IPS DF 4.7 (cell line): ENCODE measurements around the gene NFIC.
A peak's percentile ranks its signal among the peaks of the same experiment; 100 is the strongest.
"Not testable (repeated sequence)": the region's sequence is repeated elsewhere in the genome, so short reads cannot be mapped to it uniquely, and the experiment has no call there.

Experiments used
- DNase-seq: peaks from one replicate; pipeline ENCODE4 v3.0.0-alpha.2; 2013; ENCODE audit warnings: low spot score; ENCODE audit errors: extremely low read depth

The NFIC gene

DNA sequence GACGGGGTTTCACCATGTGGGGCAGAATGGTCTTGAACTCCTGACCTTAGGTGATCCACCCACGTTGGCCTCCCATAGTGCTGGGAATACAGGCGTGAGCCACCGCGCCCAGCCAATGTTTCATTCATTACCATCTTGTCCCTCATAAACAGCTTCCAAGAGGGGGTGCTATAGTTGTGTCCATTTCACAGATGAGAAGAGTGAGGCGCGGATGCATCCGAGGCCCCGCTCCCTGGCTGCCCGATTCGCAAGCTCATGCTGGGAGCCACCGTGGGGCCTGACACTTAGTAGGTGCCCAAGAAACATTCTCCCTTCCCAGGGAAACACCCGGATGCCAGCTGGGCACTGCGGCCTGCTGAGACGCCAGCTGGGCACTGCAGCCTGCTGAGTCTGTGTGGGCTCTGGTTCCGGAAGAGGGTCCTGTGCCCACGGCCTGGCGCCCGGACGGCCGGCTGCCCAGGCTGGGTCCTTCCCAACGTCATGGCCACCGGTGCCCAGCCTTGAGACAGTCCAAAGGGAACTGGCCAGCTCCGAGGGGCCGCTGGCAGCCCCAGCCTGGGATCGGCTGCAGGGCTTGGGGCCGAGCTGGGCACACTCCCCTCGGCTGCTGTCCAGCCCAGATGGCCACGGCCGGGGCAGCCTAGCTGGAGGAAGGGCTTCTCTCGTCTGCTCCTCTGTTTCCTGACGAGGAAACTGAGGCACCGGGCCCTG lies 54.7 kb downstream of the NFIC start:
- no peak for DNase-seq

DNA sequence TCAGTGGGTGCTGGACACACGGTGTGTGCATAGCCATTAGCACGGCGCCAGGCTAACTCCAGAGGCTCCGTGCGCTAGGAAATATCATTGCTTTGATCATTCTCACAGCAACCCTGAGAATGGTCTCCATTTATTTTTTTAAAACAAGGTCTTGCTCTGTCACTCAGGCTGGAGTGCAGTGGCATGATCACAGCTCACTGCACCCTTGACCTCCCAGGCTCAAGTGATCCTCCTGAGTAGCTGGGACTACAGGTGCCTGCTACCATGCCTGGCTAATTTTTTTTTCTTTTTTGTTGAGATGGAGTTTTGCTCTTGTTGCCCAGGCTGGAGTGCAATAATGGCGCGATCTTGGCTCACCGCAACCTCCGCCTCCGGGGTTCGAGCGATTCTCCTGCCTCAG lies 55.3 kb downstream of the NFIC start:
- not testable (repeated sequence) for DNase-seq

GRCh38 chr19:3423183-3423829 lies 56.9 kb downstream of the NFIC start:
- DNase-seq, result no peak

GRCh38 chr19:3426433-3426832 lies 60.0 kb downstream of the NFIC start:
- no peak for DNase-seq

DNA sequence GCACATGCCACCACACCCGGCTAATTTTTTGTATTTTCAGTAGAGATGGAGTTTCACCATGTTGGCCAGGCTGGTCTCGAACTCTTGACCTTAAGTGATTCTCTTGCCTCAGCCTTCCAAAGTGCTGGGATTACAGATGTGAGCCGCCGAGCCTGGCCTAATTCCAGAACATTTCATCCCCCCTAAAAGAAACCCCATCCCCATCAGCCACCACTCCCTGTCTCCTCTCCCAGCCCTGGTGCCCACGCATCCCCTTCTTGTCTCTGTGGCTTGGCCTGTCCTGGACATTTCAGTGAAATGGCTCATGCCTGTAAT lies 63.9 kb downstream of the NFIC start:
- not testable (repeated sequence) for DNase-seq

DNA sequence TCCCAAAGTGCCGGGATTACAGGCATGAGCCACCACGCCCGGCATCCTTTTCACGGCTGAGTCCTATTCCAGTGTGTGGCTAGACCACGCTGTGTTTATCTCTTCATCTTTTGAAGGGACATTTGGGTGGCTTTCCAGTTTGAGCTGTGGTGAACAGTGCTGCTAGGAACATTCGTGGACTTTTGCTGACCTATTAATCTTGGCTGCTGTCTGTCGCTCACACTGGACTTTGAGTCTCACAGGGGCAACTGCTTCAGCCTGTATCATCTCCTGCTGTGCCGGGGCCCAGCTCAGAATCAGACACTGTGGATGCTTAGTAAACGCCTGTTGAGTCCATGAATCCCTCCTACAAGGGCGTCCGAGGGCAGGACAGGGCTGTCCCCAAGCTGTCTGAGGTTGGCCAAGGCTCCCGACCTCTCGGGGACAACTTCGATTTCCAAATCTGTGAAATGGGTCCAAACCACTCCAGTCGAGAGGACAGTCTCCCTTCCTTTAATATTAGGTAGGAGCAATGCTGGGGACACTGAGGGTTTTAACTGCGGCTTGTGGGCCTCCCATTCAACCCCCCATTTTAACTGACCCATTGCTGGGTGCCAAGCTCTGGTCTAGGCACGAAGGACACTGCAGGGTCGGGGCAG lies 65.5 kb downstream of the NFIC start:
- no peak for DNase-seq

GRCh38 chr19:3433313-3433712 lies 66.9 kb downstream of the NFIC start:
- no peak for DNase-seq

GRCh38 chr19:3433805-3434540 lies 67.6 kb downstream of the NFIC start:
- DNase-seq, result no peak

DNA sequence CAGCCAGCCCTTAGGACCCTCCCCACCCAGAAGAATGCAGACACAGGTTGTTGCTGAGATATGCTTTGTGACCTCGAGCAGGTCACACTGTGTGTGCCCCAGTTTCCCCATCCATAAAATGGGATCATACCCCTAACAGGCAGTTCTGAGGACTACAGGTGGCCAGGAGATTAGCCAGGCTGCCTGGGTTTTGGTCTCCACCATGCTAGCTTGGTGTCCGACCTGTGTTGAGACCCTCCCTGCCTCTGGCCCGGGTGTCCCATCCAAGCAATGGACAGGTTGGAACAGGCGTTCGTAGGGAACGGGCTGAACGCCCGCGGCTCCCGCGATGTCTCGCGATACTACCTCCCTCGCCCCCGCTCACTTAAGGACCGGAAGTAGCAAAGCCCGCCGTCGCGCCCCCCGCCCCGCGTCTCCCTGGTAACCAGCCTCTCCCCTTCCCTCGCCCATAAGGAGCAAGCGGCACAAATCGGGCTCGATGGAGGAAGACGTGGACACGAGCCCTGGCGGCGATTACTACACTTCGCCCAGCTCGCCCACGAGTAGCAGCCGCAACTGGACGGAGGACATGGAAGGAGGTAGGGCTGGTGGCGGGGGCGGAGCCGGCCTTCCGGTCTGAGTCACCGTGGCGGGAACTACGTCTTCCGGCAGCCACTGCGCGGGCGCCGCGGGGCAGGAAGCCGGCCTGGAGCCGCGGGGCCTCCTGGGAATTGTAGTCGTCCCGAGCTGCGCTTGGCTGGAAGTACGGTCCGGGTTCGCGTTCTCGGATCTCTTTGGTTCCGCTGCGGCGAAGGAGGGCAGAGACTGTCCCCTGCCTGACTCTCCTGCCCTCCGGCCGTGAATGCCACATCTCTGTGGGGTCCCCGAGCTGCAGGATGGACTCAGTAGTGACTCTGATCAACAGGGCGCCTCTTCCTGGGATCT lies 68.5 kb downstream of the NFIC start:
- DNase-seq, result peak; percentile 76

DNA sequence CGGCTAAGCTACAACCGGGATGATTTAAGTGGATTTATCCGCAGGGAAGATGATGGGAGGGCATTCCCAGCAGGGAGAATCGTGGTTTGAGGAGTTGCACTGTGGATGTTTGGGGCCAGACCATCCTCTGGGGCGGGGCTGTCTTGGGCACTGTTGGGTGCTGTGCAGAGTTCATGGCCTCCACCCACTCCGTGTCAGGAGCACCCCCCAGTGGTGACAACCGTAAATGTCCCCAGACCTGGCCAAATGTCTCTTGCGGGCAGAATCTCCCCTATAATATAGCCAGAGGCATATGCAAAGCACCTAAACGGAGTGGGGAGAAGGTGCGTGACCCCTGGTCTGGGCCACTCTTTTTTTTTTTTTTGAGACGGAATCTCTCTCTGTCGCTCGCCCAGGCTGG lies 73.7 kb downstream of the NFIC start:
- DNase-seq, result no peak

DNA sequence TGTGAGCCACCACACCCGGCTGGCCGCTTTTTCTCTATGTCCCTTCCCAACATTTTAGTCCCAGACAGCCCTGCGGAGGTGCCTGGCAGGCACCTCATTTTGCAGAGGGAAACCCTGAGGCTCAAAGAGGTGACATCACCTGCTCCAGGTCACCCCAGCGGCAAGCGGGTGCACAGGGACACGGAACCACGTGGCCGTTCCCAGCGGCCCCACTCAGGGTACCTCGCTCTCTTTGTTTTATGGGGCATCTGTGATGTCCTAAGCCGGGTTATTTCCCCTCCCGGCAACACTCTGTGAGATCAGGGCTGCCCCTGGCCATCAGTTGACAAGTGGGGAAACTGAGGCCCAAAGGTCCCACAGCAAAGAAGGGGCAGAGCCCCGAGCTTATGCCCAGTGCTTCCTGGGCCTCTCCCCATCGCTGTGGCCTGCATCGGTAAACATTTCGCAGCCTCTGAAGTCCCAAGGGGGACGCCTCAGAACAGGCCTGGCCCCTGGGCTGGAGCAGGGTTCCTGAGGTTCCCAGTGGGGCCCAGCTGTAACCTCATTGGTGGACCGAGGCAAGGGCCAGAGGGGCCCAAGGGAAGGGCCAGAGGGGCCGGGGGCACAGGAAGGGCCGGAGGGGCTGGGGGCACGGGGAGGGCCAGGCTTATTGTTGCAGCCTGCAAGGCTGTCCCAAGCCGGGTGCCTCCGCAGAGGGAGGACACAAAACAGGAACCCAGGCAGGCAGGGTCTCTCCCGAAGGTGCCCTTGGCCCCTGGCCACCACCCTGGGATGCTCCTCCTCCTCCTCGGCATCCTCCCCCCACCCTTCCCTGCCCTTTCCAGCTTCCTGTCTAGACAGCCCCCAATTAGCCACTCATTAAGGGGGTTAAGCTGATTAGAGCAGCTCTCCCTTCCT lies 75.0 kb downstream of the NFIC start:
- DNase-seq, result no peak

- DNase-seq, result no peak
These were observed 75.6 kb downstream of the NFIC start for GRCh38 chr19:3441986-3442329.

- no peak for DNase-seq
These were observed 76.2 kb downstream of the NFIC start for GRCh38 chr19:3442487-3443071.

DNA sequence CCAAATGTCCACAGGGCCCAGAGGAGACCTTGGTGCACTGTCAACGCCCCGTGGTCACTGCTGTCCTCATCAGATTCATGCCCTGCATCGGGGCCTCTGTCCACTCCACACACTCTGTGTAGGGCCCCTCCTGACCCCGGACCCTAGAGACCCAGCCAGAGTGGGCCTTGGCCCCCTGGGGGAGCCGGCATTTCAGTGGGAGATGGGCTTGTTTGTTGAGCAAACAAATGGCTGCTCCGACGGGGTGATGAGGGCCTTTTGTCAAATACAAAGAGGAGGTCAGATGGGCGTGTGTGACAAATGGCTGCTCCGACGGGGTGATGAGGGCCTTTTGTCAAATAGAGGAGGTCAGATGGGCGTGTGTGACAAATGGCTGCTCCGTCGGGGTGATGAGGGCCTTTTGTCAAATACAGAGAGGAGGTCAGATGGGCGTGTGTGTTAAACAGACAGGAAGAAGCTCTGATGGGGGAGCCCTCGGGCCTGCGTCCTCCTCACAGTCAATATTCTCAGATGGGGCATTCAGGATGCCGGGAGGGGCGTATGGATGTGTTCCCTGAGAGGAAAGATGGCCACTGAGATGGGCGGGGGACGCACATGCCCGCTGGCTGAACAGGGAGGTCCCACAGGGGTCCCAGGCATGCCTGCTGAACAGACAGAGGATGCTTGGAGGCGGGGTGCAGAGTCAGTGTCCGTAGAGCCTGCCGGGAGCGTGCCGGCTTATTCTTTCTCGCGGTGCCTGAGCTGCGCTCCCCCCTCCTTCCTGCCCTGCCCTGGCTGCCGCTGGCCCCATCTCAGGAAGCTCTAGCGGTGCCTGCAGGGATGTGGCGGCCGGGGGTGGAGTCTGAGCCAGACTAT lies 77.7 kb downstream of the NFIC start:
- no peak for DNase-seq

DNA sequence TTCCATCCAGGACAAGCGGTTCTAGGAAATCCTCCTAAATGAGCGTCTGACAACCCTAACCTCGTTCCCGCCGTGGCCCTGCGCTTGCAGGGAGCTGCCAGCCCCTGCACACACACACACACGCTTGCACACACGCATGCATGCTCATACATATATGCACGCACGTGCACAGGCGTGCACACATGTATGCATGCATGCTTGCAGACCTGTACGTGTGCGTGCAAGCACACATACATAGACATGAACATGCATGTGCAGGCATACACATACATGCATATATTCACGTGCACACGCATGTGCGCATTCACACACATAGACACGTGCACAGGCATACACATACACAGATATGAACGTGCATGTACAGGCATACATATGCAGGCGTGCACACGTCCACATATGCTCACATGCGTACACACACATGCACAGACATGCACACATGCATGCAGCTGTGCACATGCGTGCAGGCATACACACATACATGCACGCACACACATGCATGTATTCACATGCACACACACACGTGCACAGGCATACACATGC lies 78.4 kb downstream of the NFIC start:
- DNase-seq, result no peak

DNA sequence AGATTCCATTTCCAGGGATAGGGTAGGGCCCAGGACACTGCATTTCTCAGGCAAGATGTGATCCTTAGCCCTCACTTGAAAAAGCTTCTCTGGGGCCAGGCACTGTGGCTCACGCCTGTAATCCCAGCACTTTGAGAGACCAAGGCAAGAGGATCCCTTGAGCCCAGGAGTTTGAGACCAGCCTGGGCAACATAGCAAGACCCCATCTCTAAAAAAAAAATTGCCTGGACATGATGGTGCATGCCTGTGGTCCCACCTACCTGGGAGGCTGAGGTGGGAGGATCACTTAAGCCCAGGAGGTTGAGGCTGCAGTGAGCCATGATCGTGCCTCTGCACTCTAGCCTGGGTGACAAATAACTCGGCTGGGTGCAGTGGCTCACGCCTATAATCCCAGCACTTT lies 80.3 kb downstream of the NFIC start:
- DNase-seq, result not testable (repeated sequence)

- no peak for DNase-seq
These were observed 82.4 kb downstream of the NFIC start for GRCh38 chr19:3448616-3449334.

DNA sequence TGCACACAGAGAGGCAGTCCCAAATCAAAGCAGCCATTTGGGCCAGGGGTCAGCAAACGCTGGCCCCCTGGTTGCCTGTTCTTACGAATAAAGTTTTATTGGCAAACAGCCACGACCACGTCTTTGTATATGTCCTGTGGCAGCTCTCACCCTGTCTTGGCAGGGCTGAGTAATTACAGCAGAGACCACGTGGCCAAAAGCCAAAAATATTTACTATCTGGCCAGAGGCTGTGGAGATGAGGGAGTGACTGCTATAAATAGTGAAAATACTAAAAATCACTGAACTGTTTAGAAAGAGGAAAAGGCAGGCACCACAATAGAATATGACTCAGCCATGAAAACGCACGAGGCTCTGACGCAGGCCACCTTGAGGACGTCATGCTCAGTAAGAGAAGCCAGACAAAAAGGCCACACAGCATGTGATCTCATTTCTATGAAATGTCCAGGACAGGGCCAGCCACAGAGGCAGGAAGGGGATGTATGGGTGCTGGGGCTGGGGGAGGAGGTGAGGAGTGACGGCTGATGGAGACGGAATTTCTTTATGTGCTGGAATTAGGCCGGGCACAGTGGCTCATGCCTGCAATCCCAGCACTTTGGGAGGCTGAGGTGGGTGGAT lies 84.5 kb downstream of the NFIC start:
- DNase-seq, result no peak
